Head of caudate nucleus (tissue), 42 donors: ENCODE results near the gene SNTG2.

Experiments used
- DNase-seq, 42 donors: peaks; one replicate each; pipeline versions ENCODE4 v3.0.0 to v3.0.0-alpha.2; 2020 to 2021; ENCODE audit warnings: mixed read lengths in 7 of 42
- intact Hi-C: fragments of 100-400 bp; cut with DNase I; formaldehyde crosslinking; loops from one replicate; pipeline ENCODE4 v1.15.0; 2022

The SNTG2 gene

DNA sequence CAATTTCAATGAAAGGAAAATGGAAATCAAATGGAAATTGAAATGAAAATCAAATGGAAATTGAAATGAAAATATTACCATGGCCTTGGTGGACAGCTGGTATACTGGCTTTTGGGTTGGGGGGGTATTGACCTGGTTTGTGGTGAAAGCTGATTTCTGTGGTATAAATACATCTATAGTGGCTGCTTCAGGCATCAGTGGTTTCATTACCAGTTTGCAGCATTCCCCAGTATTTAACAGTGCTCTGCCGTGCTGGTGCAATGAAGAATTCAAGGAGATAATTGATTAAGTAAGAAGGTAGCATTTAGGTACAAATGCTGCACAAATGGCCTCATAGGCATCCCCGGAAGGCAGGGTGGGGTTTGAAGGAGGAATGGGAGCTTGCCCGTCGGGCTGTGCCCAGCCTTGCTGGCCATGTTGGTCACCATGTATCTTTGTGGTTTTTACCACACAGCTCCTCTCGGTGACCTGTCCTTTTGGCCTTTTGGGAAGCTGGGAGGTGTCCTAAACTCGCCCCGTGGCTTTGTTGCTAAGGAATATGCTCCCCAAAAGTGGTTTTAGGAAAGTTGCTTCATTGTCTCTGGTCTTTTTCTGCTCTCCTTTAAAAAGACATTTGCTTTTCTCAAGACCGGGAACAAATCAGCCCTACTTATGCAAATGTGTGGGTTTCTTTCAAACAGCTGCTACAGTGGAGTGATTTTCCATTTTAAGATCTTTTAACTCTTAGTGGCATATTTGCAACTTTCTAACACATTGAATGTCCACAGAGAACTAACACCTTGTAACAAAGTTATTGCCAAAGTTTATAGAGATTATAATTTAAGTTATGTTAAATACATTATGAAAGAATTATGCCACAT, 28.6 kb downstream of the SNTG2 start:
- intact Hi-C loops: no loop called here
- DNase-seq: no peak

DNA sequence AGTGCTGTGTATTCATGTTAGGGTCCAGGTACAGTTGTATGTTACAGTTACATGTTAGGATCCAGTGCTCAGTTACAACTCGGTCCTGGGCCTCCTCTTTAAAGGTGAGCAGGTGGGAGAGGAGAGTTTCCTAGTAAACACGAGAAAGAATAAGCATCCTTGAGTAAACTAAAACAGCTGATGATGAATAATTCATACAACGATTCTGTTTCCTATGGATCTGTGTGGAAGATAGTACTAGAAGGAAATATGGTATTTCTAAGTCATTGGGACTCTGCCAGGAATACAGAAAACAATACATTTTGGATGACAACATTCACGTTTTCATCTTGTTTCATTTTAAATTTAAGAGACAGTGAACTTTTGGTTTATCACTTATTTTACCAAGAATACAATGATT, 29.5 kb downstream of the SNTG2 start:
- intact Hi-C loops: no loop called here

DNA sequence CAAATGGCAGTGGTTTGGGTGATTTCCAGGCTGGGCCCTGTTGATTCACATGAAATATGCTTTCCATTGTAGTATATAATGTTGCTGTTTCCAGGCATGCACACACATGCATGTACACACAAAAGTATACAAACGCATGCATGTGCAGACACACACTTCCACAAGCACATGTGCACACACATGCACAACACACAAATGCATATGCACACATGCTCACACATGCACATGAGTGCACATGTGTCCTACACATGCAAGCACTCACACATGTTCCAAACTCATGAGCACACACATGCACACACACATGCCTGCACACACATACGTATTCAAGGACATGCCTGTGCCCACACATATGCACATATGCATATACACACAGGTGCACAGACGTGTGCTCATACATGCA, 30.6 kb downstream of the SNTG2 start:
- no peak for DNase-seq
- intact Hi-C loops: no loop called here

More for the DNA sequence above, 29.5 kb downstream of the SNTG2 start:
- no peak for DNase-seq

DNA sequence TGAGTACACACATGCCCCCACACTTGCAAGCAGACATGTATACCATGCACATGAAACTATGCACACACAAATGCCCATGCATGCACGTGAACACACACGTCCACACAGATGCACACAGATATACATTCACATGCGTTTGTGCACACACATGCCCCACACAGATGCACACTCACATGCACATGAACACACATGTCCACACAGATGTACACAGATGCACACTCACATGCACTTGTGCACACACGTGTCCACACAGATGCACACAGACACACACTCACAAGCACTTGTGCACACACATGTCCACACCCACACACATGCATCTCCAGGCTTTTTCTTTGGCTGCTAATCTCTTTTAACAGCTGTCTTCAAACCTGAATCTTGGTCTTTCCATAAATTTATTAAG, 31.1 kb downstream of the SNTG2 start:
- intact Hi-C loops: no loop called here
- DNase-seq: no peak

DNA sequence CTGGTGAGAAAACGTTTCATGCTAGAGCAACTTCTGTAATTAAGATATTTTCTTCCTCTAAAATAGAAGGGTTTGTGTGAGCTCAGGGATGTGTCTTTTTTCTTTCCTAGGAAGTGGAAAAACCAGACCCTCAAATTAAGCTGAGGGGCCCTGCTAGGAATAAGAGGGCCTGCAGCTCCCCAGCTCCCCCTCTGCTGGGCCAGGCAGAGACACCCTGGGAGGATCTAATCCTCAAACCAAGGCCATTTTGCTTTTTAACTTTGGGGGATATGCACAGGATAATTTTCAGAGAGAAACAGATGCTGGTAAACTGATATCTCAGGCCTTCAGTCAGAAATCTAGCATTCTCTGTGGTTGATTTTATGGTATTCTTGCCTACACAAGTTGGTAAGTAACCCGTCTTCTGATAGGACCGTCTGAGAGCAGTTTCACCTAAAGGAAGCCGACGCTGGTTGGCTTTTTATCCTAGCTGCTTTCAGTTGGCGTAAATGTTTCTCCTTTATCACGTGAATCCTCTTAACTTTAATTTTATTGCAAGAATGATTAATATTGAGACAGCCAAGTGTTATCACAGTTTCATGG, 34.8 kb downstream of the SNTG2 start:
- DNase-seq: no peak
- intact Hi-C loops: no loop called here

DNA sequence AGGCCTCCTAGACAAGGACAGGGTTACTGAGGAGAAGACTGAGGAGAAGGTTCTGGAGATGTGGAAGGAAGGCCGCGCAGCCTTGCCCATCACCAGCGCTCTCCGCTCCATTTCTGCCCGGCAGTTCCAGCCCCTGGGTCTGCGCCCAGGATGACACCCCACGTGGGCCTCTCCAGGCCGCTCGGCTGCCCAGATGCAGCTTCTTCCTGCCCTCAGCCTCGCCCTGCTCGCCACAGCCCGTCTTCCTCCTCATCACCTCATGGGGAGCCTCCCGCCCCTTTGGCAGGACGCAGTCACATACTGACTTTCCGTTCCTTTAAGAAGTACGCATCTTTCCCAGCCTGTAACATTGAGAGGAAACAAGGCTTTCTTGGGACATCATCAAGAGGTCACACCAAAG, 37.1 kb downstream of the SNTG2 start:
- intact Hi-C loops: no loop called here
- DNase-seq: no peak

DNA sequence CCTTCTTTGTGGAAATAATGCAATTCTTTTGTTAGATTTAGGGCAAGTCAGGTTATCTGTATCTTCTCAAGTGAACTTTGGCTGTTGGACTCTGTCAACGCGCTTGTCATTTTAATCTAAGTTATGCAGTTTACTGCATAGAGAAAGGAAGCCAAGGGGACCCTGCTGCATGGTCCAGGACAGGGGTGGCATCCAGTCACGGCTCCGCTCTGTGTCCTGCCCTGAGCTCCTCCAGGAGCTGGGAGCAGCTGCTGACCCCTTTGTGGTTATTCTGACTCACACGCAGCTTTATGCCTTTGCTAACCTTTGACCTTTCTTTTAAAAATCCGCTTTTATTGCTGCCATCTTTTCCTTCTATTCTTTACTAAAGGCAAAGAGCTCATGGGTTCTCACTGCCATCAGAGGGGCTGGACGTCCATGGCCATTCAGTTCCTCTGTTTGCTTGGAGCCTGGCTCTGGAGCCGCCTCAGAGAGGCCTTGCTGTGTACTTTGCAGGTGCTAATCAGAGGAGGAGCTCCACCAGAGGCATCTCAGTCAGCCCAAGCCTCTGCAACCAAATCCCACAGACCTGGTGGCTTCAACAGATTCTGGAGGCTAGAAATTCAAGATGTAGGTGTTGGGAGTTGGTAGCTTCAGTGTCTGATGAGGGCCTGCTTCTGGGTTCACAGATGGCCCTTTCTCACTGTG, 39.3 kb downstream of the SNTG2 start:
- DNase-seq: no peak
- intact Hi-C loops: no loop called here

DNA sequence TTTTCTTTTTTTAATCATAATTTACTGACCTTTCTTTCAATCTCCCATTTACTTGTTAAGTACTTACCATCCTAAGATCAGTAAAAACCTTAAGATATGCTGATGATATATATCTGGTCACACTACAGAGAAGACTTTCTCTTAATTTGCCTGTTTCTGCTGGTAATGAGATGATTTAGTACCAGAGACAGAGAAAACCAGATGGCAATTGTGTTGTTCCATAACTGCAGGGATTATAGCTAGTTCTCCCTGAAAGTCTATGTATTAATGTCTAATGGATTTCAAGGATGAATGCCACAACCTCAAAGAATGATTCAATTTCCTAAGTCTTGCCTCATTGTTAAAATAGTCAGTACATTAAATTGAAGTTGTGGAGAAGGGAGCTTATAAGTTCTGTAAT, 40.3 kb downstream of the SNTG2 start:
- no peak for DNase-seq
- intact Hi-C loops: no loop called here

DNA sequence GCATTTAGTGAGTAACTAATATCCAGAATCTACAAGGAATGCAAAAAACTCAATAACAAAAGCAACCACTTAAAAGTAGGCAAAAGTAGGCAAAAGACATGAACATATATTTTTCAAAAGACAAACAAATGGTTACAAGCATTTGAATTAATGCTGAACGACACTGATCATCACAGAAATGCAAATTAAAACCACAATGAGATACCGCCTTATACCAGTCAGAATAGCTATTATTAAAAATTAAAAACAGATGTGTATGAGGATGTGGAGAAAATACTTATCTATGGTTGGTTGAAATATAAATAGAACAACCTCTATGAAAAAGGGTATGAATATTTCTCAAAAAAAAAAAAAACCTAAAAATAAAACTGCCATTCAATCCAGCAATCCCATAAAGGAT, 51.7 kb downstream of the SNTG2 start:
- no peak for DNase-seq
- intact Hi-C loops: no loop called here

DNA sequence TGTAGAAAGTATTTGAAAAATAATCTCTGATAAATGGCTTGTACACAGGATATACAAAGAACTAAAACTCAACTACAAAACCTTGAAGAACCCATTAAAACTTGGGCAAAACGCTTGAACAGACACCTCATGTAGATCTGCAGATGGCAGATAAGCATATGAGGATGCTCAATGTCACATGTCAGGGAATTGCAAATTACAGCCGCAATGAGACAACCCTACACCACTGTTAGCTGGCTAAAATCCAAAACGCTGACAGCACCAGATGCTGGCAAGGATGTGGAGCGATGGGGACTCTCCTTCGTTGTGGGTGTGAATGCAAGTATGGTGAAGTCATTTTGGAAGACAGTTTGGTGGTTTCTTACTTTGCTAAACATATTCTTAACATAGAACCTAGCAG, 53.7 kb downstream of the SNTG2 start:
- no peak for DNase-seq

DNA sequence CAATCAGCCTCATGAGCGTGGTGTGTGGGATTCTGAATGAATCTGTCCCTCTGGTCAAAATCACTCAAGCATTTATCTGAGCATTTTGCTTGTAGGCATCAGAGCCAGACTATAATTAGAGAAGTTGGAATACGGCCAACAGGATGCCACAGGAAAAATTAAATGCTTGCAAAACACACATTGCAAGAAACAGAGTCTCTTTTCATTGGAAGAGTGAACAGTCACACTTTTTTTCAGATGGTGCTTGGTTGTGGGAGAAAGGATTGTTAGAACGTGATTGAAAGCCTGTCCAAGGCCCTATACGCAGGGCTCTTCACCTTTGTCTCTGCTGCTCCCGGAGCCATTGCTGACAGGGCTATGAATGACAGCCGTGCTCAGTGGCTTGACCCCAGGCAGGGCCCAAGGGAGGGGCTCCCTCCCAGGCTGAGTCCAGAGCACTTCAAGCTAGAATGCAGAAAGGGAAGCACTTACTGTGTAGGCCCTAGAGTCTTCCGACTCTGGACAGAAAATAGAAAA, 59.8 kb downstream of the SNTG2 start:
- DNase-seq: no peak
- intact Hi-C loops: no loop called here

More for the DNA sequence above, 53.7 kb downstream of the SNTG2 start:
- intact Hi-C loops: no loop called here

DNA sequence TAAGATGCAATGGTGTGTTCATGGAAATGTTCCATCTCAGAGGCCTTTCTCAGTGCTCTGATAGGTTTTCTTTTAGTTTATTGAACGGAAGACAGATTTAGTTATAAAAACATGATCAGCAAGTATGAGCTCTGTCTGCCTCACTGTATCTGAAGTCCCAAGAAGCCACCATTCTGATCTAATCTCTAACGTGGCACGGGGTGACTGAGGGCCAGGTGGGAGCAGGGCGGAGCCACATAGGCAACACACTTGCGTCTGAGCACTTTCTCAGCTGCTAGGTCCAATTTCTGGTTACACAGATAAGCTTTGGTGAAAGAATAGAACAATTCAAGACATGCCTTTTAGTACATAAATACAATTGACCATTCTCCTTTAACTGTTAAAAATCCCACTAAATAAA, 60.4 kb downstream of the SNTG2 start:
- no peak for DNase-seq
- intact Hi-C loops: no loop called here

DNA sequence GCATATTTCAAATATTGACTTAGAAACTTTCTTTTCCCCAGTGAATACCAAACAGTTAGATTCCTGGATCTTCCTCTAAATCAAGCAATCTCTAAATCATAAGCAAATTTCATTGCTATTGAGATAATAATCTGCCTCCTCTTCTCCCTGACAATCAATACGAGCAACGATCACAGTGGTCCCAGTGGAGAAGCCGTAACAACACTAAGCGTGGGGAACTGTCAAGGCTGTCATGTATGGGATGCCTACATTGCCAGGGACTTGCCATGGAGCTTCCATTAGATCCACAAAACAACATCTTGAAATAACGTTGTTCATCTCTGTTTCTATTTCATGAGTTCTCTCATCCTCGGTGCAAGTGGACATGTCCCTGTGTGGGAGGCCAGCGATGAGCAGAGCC, 61.3 kb downstream of the SNTG2 start:
- DNase-seq: no peak
- intact Hi-C loops: no loop called here

DNA sequence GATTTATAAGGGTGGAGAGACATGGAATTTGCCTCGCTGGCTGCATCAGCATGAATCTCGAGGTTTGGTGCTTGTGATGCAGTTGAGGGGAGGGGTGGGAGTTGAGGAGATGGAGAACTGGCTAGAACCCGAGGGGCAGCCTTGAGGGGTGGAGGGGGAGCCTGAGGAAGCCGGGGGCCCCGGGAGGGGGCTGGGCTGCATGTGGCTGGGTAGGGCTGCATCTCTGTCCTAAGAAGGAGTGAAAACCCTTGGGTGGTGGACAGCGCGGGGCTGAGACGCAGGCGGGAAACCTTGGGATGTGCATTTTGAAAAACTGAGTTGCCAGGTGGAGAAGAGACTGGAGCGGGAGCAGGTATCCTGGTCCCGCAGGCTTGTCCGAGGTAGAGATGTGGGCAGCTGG, 64.2 kb downstream of the SNTG2 start:
- intact Hi-C loops: no loop called here
- no peak for DNase-seq

DNA sequence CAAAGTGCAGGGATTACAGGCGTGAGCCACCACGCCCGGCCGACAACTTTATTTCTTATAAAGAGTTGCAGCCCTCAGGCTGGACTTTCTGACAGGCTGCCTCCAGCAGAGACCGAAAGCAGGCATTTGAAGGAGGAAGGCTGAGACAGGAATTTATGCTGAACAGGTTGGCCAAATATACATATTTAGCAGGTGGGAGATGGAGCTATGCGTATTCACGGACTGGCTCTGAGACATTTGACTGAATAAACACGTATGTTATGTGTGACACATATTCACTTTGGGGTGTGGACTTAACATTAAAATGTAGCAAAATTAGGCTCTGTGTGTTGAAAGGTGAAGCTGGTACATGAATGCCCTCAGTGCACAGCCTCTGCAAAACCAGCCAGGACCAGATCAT, 65.9 kb downstream of the SNTG2 start:
- intact Hi-C loops: no loop called here
- no peak for DNase-seq

DNA sequence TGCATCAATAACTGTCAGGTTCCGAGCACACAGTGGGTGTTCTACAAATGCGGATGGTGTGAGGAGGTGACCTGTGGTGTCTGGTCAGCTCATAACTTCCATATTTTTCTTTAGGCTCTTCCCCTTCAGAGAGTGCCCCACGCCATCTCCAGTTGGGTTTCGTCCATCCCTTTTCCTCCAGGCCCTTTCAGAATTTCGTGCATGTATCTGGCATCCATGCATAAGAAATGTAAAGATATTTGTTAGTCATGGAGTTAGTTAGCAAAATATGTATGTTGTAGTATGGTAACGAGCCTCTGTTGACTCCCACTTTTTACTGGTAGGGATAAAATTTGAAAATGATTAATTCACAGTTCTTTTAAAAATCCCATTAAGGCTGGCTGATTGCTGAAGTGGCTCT, 67.2 kb downstream of the SNTG2 start:
- intact Hi-C loops: no loop called here
- DNase-seq: no peak

DNA sequence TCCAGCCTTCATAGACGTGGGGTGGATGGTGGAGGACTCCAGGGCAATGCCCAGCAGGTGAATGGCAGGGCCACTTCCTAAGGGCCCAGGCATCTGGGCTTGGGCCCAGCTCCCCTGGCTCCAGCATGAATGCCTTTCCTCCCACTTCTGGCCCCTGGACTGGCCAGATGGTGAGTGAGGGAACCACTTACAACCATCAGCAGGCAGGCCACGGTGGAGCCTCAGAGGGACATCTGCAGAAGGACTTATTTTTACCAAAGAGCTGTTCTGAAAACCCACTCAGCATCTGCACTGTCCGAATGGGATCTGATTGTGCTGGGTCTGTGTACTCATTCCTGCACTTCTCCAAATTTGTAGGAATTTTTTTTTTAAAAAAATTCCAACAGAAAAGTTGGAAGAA, 69.6 kb downstream of the SNTG2 start:
- DNase-seq: no peak
- intact Hi-C loops: no loop called here

DNA sequence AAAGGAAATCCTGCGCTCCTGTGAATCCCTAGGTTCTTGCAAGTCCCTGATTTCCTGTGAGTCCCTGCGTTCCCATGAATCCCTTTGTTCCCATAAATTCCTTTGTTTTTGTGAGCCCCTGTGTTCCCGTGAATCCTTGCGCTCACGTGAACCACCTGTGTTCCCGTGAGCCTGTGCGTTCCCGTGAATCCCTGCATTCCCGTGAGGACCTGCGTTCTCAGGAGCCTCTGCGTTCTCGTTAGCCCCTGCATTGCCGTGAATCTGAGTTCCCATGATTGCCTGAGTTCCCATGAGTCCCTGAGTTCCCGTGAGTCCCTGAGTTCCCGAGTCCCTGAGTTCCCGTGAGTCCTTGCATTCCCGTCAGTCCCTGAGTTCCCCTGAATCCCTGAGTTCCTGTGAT, 71.5 kb downstream of the SNTG2 start:
- intact Hi-C loops: no loop called here
- no peak for DNase-seq

DNA sequence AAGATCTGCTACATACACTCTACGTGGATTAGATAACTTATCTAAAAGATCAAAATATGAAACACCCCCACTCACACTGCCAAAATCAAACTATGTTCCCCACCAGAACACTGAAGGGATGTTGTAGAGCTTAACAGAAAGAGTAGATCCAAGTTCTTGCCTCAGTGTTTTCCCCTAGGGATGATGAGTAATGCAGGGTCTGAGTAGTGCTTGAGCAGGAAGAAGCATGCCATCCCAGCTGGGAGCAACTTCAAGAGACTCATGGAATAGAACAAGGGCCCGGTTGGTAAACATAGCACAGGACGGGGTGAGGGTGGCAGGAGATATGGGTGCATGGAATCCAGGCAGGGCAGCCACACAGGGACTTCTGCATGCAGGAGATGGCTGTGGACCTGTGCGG, 74.3 kb downstream of the SNTG2 start:
- intact Hi-C loops: no loop called here
- DNase-seq: no peak

DNA sequence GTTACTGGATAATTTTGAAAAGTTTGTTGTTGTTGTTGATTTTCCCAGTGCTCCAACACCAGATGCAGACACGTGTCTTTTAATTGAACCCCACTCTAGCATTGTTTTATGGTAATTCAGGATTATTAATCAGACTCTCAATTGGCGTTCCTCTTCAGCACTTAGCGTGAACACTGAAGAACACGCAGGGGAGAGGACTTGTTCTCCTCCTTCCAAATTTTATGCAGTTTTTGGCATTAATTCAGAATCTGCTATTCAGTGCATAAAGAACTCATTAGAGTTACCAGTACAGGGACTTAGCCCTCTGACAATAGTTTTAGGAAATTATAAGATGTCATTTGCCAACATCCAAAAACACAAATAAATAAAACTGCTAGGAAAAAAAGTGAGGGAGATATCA, 75.5 kb downstream of the SNTG2 start:
- no peak for DNase-seq
- intact Hi-C loops: no loop called here
